Stimulated activated CD8-positive, alpha-beta memory T cell treated with anti-CD3 and anti-CD28 coated beads, Interleukin-7, amount 100 ng/mL, for 24 hours (primary cell): ENCODE measurements around the gene LPIN2.
"Not testable (repeated sequence)": the region's sequence is repeated elsewhere in the genome, so short reads cannot be mapped to it uniquely, and the experiment has no call there.

ENCODE experiments used
- DNase-seq: peaks from one replicate; pipeline ENCODE4 v3.0.0-alpha.2; 2020; ENCODE audit warnings: low read depth

The LPIN2 gene

GRCh38 chr18:3007491-3007890 lies 5.5 kb downstream of the LPIN2 start:
- DNase-seq, result no peak

GRCh38 chr18:3005462-3005861 lies 7.5 kb downstream of the LPIN2 start:
- no peak for DNase-seq

- not testable (repeated sequence) for DNase-seq
These were observed 9.2 kb downstream of the LPIN2 start for GRCh38 chr18:3003766-3004165.

DNA sequence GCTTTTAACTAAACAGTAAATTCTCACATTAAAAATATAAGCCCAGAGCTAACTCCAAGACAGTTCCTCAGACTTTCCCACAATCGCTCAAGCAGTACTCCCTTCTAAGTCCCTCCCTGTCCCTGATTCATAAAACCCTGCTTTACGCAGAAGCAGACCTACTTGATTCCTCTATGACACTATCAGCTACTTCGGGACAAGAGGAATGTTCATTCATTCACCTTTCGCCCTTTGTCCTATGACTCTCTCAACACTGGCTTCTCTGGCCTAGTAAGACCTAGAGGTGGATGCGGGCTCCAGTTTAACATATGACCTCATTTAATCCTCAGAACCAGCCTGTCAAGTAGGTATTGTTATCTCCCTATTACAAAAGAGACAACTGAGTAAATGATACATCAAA lies 10.2 kb downstream of the LPIN2 start:
- no peak for DNase-seq

- DNase-seq, result no peak
These were observed 14.3 kb downstream of the LPIN2 start for GRCh38 chr18:2998644-2999043.

GRCh38 chr18:2997846-2998564 lies 14.9 kb downstream of the LPIN2 start:
- DNase-seq, result no peak

DNA sequence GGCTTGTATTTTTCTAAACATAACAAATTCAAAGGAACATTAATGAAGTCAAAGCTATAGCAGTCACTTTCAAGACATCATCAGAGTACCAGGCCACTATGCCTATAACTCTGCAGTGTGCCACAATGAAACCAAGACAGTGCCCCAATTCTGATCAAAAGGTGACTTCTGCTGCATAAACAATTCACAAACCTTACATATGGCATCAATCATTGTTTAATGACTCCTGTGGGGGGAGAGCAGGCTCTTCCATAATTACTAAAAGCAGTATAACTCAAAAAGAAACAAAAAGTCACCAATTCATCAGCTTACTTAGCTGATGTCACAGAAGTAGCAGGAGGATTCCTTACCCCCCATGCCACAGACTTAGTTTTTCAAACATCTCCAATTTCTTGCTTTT lies 15.5 kb downstream of the LPIN2 start:
- DNase-seq, result no peak

DNA sequence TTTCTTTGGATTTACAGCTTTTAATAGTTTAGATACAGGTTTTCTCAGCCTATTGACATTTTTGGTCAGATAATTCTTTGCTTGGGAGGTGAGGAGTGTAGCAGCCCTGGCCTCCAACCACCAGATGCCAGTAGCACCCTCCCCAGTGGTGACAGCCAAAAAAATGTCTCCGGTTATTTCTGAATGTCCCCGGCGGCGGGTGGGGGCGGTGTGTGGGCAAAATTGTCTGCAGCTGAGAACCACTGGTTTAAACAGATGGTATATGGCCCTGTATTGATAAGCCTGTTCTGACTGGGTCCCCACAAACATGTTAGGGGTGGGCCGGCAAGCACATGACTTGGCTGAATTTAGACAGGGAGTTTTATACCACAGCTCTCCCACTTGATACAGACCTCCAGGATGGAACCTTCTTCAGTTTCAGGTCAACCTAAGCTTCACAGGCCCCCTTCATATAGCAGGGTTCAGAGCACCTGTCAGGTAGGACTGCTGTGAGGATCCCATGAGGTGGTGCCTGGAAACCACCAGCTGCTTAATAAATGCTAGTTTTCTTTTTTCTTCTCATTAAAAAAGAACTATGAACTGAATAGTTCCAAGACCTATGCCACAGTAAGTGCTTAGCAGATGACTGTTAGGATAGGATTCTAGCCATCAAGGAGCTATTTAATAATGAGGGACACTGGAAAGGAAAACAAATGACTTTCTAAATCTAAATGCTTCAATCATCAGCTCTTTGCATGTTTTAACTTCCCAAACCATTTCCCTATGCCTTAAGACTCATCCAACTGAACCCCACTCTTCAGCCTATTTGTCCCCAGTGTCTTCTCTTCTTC lies 18.1 kb downstream of the LPIN2 start:
- DNase-seq, result no peak

GRCh38 chr18:2994020-2994589 lies 18.8 kb downstream of the LPIN2 start:
- no peak for DNase-seq

- DNase-seq, result no peak
These were observed 19.7 kb downstream of the LPIN2 start for GRCh38 chr18:2992995-2993877.

- no peak for DNase-seq
These were observed 21.8 kb downstream of the LPIN2 start for GRCh38 chr18:2990956-2991640.

DNA sequence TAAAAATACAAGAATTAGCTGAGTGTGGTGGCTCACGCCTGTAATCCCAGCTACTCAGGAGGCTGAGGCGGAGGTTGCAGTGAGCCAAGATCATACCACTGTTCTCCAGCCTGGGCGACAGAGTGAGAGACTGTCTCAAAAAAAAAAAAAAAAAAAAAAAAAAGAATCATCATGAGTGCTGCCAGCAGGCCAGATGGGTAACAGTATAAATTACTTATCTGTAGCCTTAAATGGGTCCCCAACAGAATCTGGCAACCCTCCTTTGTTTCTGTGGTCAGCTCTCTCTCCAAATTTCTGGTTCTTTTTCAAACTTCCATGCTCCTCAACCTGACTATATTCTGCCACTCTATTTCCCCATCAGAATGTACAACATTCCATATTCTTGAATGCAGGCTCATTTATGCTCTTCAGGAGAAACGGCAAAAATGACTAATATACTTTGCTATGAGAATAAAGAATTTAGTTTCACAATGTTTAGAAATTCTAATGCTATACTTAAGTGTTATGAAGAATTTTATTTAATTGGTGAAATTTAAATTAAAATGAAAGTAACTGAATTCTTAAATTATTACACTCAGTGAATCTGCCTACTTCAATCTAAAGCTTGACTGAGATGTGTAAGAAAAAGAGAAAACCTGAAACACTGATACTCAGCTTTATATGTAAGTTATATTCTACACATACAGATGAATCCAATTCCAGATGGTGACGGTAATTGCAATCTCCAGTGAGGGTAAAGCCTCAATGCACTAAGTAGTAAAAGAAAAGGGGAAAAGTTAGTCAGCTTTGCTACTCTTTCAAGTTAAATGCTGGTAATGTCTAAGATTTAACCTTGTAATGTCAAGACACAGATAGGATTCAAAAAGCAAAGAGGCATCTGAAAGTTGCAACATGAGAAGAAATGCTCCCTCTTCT lies 24.8 kb downstream of the LPIN2 start:
- DNase-seq, result no peak

DNA sequence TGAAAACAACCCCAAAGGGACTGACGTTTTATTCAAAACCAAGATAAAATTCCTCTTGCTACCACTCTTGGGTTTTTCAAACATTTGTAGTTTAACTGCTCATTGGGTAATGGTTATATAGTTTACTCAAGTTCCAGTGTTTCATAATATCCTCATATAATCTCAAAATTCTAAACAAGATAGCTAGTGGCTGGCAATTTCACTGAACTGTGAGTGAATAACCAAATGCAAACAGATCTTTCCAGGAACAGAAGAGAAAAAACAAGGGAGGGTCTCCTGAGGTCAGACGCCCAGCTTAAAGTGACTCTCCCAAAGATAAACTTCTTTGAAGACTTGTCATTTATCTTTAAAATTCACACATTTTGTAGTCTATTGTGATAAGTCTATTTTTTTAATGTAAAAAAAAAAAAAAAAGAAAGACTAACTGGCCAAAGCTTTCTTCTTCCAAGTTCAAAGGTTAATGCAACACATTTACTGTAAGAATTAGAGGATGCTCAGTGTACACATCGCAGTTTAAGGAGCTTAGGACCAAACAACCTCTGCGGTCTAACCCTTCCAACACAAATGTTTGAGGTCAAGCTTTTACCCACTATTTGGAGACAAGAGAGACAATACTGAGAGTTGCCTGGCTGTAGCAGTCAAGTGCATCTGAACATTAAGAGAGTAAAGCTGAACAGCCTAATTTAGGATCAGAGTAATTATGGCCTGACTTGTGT lies 26.6 kb downstream of the LPIN2 start:
- no peak for DNase-seq

- no peak for DNase-seq
These were observed 27.3 kb downstream of the LPIN2 start for GRCh38 chr18:2985628-2986027.

DNA sequence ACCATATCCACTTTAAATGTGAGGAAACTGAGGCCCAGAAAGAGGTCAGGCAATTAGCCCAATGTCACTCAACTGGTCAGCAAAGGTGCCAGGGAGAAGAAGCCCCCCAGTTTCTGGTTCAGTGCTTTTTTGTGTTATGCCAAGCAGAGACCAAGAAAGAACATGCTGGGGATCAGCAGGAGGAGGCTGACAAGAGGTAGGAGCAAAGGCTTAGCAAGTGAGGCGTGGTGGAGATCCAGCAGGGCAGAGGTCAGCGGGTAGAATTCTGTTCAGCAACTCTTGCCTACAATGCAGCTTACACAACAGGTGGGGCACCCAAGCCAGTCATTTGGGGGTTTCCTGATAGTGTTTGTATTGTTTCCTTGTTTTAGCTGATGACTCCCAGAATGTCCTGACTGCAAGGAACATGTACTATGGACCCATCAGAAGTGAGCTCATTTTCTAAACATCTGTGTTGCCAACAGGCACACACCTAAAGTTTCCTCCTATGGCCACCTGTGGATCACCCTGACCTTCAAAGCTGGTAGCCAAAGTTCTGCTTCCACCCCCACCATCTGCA lies 28.2 kb downstream of the LPIN2 start:
- DNase-seq, result no peak

DNA sequence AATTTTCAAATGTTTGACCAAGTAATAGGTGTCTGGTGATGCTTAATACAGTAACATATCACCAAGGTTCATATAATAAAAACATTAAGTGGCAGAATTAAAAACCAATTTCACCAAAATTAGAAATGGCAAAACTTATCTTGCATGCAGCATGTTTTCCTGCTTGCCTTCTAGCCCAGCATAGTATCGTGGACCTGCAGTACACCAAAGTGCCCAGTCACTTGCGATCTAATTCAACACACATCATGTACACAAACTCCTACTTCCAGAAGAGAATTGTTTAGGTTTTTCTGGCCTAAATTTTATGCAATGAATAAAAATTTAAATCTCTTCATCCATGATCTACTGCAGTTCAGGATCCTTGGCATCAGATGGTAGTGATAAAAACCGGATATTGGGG lies 28.9 kb downstream of the LPIN2 start:
- DNase-seq, result no peak

DNA sequence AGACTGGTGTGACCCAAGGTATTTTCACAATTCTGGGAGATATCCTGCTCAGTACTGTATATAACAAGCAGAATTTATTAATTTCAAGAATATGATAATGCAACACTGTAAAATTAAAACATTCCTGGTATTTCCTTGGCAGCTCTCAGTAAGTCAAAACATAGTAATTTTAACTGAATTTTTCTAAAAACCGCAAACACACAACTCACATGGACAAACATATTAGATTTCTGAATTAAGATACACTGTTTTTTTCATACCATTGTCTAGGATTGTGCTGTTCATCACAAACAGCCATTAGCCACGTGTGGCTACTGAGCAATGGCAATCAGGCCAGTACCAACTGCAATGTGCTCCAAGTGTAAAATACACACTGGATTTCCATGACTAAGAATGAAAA lies 29.6 kb downstream of the LPIN2 start:
- no peak for DNase-seq

- DNase-seq, result no peak
These were observed 30.3 kb downstream of the LPIN2 start for GRCh38 chr18:2982452-2983269.

DNA sequence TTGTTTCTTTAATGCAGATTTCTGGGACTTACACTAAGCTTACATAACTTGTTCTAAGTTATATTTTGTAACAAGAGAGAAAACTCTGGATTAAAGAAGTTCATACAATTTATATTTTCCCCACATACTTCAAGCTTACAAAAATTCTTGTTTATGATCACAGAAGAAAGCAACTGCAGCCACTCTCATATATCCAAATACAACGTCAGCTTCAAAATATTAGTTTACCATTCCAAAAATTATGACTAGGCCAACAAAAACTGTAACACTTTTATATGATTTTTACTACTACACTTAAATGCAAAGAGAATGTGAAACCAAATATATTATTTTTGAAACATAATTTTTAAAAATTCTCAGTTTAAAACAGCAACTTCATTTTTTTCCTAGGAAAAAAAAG lies 30.9 kb downstream of the LPIN2 start:
- DNase-seq, result no peak
